Body of pancreas (tissue), 4 donors: ENCODE data around the gene EVA1A. TPM values are rescaled to one million over a fixed set of nuclear protein-coding genes. Genes with fewer than 3 reads are reported as not detected.

ENCODE experiments used
- ATAC-seq: fragments of 150-250 bp; one replicate; pipeline ENCODE4 v1.9.1; 2016
- DNase-seq, 4 donors: peaks; one replicate each; pipeline ENCODE4 v3.0.0-alpha.2; 2019
- H3K27ac ChIP-seq, 4 donors: fragments of 200-600 bp; sonication (generic); 1 replicate in 3 of 4; 2 replicates in 1 of 4; pipeline versions ENCODE4 v1.5.1 to v1.6.1; 2016 to 2019; ENCODE audit warnings: mild to moderate bottlenecking in 1 of 4, mixed read lengths in 1 of 4, moderate library complexity in 1 of 4
- H3K27me3 ChIP-seq, 2 donors: fragments of 200-600 bp; sonication (generic); one replicate each; pipeline ENCODE4 v1.6.0; 2016; ENCODE audit warnings: mild to moderate bottlenecking in 1 of 2
- H3K36me3 ChIP-seq, 2 donors: fragments of 200-600 bp; sonication (generic); replicated peaks in 1 of 2; 2 replicates each; pipeline ENCODE4 v1.5.1; 2016; ENCODE audit warnings: low read depth in 2 of 2; ENCODE audit not compliant: insufficient read depth in 1 of 2
- H3K4me1 ChIP-seq: fragments of 200-600 bp; sonication (generic); one replicate; pipeline ENCODE4 v1.6.0; 2016
- H3K4me3 ChIP-seq, 2 donors: fragments of 200-600 bp; sonication (generic); 1 replicate in 1 of 2; 2 replicates in 1 of 2; pipeline ENCODE4 v1.5.1; 2016 to 2019
- H3K9me3 ChIP-seq, 3 donors: fragments of 200-600 bp; sonication (generic); 1 replicate in 2 of 3; 2 replicates in 1 of 3; pipeline ENCODE4 v1.5.1; 2016
- POLR2A ChIP-seq, 3 donors: fragments of 450-650 bp; IDR thresholded peaks; one replicate each; pipeline ENCODE4 v1.6.1; 2016; ENCODE audit warnings: antibody characterized with exemption in 3 of 3, mild to moderate bottlenecking in 2 of 3
- WGBS, 2 donors: methylation state at CpG; one replicate each; pipeline ENCODE4 v1.1.5; 2017; 5-methylcytosine and 5-hydroxymethylcytosine counted together
- intact Hi-C: fragments of 100-400 bp; cut with DNase I; formaldehyde crosslinking; loops from one replicate; pipeline ENCODE4 v1.15.1; 2023
- total RNA-seq, 2 donors: library from RNA; depleted of rRNA; stranded (reverse); fragments of >200 nt; gene quantifications; one replicate each; pipeline ENCODE4 v1.1.0, GENCODE V29; 2016
- TF ChIP-seq, protein P1 (sequence below), 7 experiments: fragments of 450-650 bp in 4 of 7; fragments of 200-600 bp in 3 of 7; sonication (generic) in 3 of 7; IDR thresholded peaks; one replicate each; pipeline ENCODE4 v1.5.1; 2016 to 2019; ENCODE audit warnings: antibody characterized with exemption in 7 of 7

Gene EVA1A
- total RNA-seq, 2 donors from 2014 or later: 27.5 to 31.3 TPM

DNA sequence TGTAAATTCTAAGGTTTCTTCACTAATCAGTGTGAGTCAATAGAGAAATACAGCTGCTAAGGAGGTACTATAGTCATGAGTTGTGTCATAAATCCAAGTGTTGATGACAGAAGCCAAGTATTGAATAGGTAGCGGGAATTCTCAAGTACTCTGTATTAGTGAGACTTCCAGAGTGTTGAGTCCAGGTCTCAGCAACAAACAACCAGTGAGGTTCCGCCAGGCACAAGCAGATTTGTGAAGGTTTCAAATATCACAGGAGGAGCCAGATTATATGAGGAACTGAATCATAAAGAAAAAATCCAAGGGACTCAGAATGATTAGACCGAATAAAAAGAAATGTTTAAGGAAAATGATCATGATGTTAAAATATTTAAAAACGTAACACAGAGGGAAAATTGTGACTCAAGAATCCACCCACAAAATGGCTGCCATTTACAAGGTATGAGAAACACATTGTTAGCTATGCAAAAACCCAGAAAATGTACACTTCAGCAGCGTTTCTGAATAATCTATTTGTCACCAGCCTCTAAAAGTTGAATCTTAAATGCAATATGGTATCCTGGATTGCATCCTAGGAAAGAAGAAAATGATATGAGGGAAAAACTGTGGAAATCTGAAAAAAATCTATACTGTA lies 27.3 kb upstream of the EVA1A start:
- Histone ChIP-seq H3K36me3 (no peaks in the 10 kb centered on the region), H3K4me1 (peaks cover 6% of the 10 kb centered on the region), H3K9me3 (no peaks in the 10 kb centered on the region), H3K4me3 (no peak overlapping the region), H3K27me3 (no peaks in the 10 kb centered on the region), H3K27ac (no peak overlapping the region)
- no peak for TF ChIP-seq POLR2A (IDR thresholded peaks at IDR 0.05)
- intact Hi-C loops: no loop called here
- WGBS, 2 donors: 86% methylated on average over 5 of the region's 5 CpGs
- DNase-seq: no peak
- ATAC-seq: no peak

DNA sequence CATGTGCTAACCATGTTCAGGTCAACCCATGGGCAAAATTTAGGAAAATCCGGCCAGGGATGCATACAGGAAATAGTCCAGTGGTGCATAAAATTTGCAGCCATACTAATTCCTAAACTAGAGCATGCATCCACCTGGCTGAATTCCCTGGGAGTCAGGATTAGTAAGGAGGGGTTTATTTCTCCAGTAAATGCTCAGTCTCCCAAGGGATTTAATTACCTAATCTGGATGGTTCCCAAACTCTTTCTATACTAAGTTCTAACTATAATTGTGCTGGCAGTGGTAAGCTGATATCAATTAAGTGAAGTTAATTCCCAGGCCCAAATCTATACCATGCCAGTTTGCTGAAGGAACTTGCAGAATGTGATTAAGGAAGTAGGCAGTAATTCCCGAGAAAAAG lies 26.2 kb upstream of the EVA1A start:
- TF ChIP-seq, protein P1, sequence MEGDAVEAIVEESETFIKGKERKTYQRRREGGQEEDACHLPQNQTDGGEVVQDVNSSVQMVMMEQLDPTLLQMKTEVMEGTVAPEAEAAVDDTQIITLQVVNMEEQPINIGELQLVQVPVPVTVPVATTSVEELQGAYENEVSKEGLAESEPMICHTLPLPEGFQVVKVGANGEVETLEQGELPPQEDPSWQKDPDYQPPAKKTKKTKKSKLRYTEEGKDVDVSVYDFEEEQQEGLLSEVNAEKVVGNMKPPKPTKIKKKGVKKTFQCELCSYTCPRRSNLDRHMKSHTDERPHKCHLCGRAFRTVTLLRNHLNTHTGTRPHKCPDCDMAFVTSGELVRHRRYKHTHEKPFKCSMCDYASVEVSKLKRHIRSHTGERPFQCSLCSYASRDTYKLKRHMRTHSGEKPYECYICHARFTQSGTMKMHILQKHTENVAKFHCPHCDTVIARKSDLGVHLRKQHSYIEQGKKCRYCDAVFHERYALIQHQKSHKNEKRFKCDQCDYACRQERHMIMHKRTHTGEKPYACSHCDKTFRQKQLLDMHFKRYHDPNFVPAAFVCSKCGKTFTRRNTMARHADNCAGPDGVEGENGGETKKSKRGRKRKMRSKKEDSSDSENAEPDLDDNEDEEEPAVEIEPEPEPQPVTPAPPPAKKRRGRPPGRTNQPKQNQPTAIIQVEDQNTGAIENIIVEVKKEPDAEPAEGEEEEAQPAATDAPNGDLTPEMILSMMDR (IDR thresholded peaks at IDR 0.05): no peak
- no peak for TF ChIP-seq POLR2A (IDR thresholded peaks at IDR 0.05)
- ATAC-seq (no peak), DNase-seq (no peak)
- intact Hi-C loops: no loop called here
- H3K4me3 ChIP-seq: no peak overlapping the region
- H3K36me3 ChIP-seq: no peaks in the 10 kb centered on the region
- H3K27me3 ChIP-seq: no peaks in the 10 kb centered on the region
- WGBS, 2 donors: 85 to 91% methylated on average over 2 of the region's 2 CpGs
- peaks cover 5% of the 10 kb centered on the region for H3K4me1 ChIP-seq
- no peak overlapping the region for H3K27ac ChIP-seq
- no peaks in the 10 kb centered on the region for H3K9me3 ChIP-seq

DNA sequence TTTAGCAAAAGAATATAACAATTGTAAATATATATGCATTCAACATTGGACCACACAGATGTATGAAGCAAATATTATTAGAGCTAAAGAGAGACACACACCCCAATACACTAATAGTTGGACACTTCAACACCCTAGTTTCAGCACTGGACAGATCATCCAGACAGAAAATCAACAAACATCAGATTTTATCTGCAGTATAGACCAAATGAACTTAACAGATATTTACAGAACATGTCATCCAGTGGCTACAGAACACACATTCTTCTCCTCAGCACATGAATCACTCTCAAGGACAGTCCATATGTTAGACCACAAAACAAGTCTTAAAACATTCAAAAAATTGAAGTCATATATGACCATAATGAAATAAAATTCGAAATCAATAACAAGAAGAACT lies 22.1 kb upstream of the EVA1A start:
- H3K4me1 ChIP-seq: peaks cover 3% of the 10 kb centered on the region
- TF ChIP-seq, protein P1 (IDR thresholded peaks at IDR 0.05): no peak
- TF ChIP-seq POLR2A (IDR thresholded peaks at IDR 0.05): no peak
- no peak overlapping the region for H3K27ac ChIP-seq
- no peak for ATAC-seq
- 56 to 71% methylated on average over 1 of the region's 1 CpG for WGBS, 2 donors
- no peaks in the 10 kb centered on the region for H3K36me3 ChIP-seq
- no peaks in the 10 kb centered on the region for H3K27me3 ChIP-seq
- no peaks in the 10 kb centered on the region for H3K9me3 ChIP-seq
- intact Hi-C loops: no loop called here
- no peak overlapping the region for H3K4me3 ChIP-seq
- no peak for DNase-seq

DNA sequence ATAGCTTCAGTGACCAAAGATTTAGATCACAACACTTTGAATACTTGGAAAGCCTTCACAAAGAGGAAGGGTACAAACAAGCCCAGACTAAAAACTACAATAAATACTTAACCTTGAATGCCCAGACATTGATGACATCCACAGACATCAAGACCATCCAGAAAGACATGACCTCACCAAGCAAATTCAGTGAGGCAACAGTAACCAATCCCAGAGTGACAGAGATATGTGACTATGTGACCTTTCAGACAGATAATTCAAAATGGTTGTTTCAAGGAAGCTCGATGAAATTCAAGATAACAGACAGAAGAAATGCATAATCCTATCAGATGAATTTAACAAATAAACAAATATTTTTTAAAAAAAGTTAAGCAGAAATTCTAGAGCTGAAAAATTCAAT lies 19.9 kb upstream of the EVA1A start:
- Histone ChIP-seq H3K27ac (no peak overlapping the region), H3K4me1 (peaks cover 18% of the 10 kb centered on the region), H3K36me3 (no peaks in the 10 kb centered on the region), H3K27me3 (no peaks in the 10 kb centered on the region), H3K4me3 (no peak overlapping the region), H3K9me3 (no peaks in the 10 kb centered on the region)
- no peak for DNase-seq
- 72 to 79% methylated on average over 1 of the region's 1 CpG for WGBS, 2 donors
- TF ChIP-seq, protein P1 (IDR thresholded peaks at IDR 0.05): no peak
- TF ChIP-seq POLR2A (IDR thresholded peaks at IDR 0.05): no peak
- no peak for ATAC-seq
- intact Hi-C loops: no loop called here

DNA sequence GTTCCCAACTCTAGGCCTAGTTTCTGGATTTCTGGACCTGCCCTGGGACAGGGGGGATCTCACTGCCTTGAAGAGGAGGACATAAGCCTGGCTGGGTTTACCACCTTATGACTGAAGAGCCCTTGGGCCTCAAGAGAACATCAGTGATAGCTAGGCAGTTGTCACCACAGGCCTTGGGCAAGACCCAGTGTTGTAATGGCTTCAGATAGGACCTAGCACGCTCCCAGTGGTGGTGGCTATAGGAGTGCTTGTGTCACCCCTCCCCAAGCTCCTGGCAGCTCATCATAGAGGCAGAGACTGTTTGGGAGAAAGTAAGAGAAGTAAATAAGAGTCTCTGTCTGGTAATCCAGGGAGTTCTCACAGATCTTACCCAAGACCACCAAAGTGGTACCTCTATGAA lies 19.4 kb upstream of the EVA1A start:
- intact Hi-C loops: no loop called here
- no peaks in the 10 kb centered on the region for H3K36me3 ChIP-seq
- H3K9me3 ChIP-seq: no peaks in the 10 kb centered on the region
- TF ChIP-seq, protein P1 (IDR thresholded peaks at IDR 0.05): no peak
- no peak for TF ChIP-seq POLR2A (IDR thresholded peaks at IDR 0.05)
- no peaks in the 10 kb centered on the region for H3K27me3 ChIP-seq
- H3K4me1 ChIP-seq: peaks cover 18% of the 10 kb centered on the region
- DNase-seq (no peak), ATAC-seq (no peak)
- H3K27ac ChIP-seq: no peak overlapping the region
- WGBS, 2 donors: 100% methylated on average over 1 of the region's 1 CpG
- no peak overlapping the region for H3K4me3 ChIP-seq
